ENCODE measurements around the gene QRFP.
A peak's percentile ranks its signal among the peaks of the same experiment; 100 is the strongest.

DNA sequence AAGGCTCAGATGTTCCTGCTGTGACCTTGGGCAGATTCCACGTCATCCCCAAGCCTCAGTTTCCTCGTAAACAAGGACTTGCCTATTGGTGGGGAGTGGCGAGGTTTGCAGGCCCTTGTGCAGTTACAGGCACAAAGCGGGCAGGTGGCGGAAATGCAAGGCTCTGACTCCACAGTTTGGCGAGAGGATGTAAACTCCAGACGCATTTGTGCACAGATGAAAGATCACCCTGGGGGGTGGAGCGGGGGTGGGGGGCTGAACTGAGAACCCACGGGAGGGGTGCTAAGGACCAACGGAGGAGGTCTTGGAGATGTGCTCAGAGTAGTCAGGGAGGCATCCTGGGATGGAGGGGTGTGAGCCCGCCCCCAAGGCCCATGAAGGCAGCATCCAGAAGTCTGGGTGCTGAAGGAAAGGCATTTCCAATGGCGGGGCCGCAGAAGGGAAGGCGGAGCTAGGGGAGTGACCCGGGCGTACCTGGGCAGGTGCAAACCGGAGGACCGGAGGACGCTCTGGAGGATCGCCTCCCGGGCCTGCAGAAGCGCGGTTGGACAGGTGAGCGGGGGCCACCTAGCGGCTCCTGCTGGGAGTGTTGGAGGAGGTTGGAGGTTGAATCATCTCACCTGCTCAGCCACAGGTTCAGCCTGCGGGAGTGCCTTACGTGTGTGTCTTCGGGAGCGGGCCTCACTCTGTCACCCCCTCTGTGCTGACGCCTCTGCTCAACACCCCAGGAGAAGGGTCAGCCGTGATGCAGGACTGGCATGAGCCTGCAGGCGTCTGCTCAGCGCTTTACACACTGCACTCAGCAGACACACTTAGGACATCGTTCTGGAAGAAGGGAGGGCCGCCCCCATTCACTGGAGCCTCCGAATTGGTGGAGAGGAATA lies 44.3 kb upstream of the QRFP start:
- TF ChIP-seq CTCF (IDR thresholded peaks at IDR 0.05 in 4 of 5, conservative IDR thresholded peaks at IDR 0.05 in 1 of 5) (peak; percentile 59 to 85 (median 80)), POLR2A (IDR thresholded peaks at IDR 0.05) (no peak)

Measured in gastrocnemius medialis (tissue), 4 donors.